Measurements from ENCODE around the gene JPH4.
A peak's percentile ranks its signal among the peaks of the same experiment; 100 is the strongest.

Gene JPH4

DNA sequence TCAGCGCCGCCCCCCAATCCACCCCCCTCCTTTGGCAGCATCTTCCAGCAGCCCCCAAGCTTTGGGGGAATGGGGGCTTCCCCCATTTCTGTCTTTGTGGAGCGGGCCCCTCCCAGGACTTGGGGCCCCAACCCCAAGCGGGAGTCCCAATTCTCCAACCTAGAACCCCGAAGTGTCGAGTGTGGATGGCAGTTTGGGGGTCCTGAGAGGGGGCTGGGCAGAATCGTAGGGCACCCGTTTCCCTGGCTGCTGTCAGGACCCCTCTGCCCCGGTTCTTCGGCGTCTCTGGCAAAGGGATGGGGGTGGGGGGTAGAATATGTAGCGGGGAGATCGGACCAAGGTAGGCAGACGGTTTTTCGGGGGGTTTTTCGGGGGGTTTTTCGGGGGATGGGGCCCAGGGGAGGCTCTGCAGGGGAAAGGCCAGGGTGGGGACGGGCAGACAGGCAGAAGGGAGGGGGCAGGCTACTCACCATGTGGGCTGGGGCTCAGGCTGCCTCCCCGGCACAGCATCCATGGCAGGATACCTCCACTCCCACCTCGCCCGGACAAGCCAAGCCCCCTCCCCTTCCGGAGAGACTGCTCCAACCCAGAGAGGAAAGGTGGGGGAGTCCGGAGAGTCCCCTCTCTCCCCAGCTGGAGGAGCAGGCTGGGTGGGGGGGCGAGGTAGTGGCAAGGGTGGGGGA, 739 bp downstream of the JPH4 start:
- peak; percentile 49 for DNase-seq

GRCh38 chr14:23577004-23577681, 1.4 kb downstream of the JPH4 start:
- peak; percentile 66 for DNase-seq

DNA sequence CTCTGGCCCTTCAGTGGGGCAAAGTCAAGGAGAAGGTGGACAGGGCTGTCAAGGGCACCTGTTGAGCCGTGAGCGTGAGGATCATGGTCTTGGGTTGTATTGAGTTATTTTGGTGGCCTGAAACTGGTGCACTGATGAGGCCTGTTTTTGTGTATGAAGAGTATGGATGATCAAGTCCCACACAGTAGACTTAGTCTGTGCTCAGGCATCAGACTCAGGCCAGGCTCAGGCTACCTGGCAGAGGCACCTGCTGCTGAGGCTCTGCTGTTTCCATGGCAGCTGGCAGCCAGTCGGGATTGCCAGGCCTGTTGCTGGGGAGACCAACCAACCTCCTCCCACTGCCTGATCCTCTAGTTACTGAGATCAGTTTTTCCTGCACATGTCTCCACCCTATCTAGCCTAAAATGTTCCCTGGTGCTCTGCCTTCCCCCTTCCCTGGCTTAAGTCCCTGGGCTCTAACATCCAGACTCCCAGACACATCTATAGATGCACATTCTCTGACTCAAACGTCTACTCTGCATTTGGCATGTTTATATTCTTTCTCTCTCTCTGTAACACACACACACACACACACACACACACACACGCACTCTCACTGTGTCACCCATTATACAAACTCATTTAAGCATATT, 5.1 kb downstream of the JPH4 start:
- peak; percentile 47 for DNase-seq

- no peak for DNase-seq
These were observed 5.8 kb downstream of the JPH4 start for GRCh38 chr14:23572836-23573235.

DNA sequence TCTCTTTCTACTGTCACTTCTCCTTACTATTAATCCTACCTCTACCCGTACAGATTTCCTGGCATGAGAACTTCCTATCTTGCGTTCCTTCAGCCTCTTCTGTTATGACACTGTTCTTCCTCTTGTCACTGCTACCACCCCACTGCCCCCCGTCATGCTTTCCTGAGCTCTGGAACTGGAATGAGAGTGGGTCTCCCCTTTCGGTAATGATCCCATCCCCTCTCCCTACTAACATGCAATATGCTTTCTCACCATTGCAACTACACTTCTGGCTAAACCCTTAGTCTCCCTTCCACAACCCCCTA, 6.1 kb downstream of the JPH4 start:
- no peak for DNase-seq

- DNase-seq, result peak; percentile 48
These were observed 6.7 kb downstream of the JPH4 start for GRCh38 chr14:23571701-23572523.

DNA sequence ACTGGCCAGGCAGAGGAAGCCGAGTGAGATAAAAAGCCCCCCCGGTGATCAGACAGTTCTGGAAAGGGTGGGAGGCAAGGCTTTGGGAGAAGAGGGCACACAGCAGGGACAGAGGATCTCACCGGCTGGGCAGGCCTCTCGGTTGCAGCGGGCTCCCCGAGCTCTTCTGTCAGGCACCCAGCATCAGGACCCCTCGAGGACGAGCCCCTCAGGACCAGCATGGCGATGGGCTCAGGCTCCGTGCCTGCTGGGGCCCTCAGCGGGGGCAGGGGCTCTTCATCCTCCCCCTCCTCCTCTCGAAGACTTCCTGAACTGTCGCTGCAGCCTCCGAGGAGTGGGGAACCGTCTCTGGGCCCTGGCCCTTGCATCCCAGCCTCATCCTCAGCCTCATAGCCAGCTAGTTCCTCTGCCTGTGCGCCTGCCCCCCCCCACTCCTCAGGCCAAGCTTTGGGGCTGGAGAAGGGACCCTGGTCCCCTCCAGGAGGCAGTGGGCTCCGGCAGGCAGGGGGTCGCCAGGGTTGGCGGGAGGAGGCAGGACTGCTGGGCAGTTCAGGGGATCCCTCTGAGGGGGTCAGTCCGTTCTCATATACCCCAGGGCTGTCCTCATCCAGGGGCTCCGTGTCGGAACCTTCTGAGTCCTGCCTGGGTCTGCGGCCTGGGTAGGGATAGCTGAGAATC, 7.6 kb downstream of the JPH4 start:
- DNase-seq, result no peak

DNA sequence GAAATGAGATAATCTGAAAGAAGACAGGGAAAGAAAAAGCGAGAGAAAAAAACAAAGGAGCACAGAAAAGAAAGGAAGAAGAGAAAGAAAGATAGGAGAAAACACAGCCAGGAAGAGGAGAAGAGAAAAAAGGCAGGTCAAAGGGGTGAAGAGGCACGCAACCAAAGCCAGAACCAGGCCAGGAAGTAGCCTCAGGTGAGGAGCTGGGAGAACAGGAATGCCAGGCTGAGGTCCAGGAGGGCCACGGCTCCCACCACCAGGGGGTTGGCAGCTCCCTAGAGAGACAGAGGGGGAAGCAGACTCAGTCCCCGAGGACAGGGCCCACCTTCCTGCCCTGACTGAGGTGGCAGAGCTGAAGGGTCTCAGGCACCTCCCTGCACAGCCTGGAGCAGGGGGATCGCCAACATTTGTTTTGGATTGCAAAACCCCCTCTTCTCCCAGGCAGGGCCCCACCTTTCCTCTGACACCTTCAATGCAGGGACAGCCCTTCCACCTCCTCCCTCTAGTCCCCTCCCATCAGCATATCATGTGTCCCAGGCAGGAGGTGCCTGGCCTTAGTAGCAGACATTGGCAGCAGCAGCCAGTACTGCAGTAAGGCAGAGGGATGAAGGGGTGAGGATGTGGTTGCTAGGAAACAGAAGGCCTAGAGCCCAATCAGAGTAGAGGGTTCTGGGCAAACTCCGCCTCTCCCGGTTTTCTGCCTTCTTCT, 9.0 kb downstream of the JPH4 start:
- DNase-seq, result peak; percentile 76

- no peak for DNase-seq
These were observed 9.8 kb downstream of the JPH4 start for GRCh38 chr14:23568600-23569331.

GRCh38 chr14:23568021-23568599, 10.5 kb downstream of the JPH4 start:
- no peak for DNase-seq

- peak; percentile 97 for DNase-seq
These were observed 11.2 kb downstream of the JPH4 start, which contains the start of gene AP1G2 for GRCh38 chr14:23567186-23568020. Gene AP1G2, minus strand, starts transcription at chr14:23567791. Its CDS starts 477 bp downstream, at chr14:23567314.

- no peak for DNase-seq
These were observed 11.8 kb downstream of the JPH4 start for GRCh38 chr14:23566778-23567185.

GRCh38 chr14:23566112-23566777, 12.3 kb downstream of the JPH4 start:
- DNase-seq, result no peak

- no peak for DNase-seq
These were observed 13.0 kb downstream of the JPH4 start for GRCh38 chr14:23565626-23566025.

GRCh38 chr14:23564876-23565275, 13.7 kb downstream of the JPH4 start:
- no peak for DNase-seq

DNA sequence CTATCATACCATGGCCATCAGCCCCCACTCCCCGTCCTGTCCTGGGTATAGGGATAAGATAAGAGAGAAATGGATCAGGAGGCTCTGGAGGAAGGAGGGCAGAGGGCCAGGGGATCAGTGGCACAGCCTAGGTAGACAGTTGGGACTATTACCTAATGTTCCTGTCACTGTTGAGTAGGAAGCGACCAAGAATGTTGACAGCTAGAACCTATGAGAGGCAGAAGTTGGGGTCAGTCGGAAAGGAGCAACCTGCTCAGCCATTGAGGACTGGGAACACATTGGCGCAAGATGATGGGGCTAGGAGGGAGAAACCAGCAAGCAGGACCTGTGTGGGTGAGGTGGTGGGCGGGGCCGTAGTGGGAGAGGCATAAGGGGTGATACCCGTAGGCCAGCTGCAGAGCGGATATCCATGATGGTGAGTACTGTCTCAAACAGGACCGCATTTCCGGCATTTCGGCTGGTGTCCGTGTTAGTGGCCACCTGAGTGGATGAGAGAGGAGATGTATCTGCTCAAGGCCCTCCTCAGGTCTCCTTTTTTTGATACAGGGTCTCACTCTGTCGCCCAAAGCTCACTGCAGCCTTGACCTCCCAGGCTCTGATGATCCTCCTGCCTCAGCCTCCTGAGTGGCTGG, 14.3 kb downstream of the JPH4 start:
- no peak for DNase-seq

DNA sequence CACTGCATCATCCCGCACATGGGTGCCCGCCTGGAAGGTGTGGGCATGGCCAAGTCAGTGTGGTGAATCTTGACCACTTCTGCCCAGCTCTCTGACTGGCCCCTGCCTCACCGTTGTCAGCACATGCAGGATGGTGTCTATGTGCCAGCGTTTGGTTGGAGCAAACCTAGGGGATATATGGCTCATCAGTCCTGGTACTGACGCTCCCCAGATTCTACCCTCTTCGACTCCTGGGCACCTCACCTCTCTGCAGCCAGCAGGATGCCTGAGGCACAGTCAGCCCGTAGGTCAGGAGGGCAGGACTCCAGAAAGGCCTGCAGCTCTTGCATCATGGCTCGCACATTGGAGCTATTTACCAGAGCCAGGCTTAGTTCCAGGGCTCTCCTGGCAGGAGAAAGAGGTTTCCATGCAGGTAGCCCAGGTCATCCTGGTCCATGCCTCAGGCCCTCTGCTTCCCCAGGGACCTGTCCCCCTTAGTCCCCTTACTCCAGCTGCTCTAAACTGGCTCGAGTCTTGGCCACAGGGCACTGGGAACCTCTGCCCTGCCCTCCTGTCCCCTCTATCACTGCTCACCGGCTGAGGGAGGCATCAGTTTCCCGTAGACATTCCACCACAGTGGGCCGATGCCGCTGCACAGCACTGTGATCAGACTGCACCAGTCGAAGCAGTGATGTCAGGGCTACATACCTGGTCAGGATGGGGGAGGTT, 15.0 kb downstream of the JPH4 start:
- DNase-seq, result no peak

- DNase-seq, result peak; percentile 81
These were observed 15.6 kb downstream of the JPH4 start for GRCh38 chr14:23562822-23563472.
